Measurements from ENCODE around the gene S1PR2.
"Not testable (repeated sequence)": the region's sequence is repeated elsewhere in the genome, so short reads cannot be mapped to it uniquely, and the experiment has no call there.

The S1PR2 gene

DNA sequence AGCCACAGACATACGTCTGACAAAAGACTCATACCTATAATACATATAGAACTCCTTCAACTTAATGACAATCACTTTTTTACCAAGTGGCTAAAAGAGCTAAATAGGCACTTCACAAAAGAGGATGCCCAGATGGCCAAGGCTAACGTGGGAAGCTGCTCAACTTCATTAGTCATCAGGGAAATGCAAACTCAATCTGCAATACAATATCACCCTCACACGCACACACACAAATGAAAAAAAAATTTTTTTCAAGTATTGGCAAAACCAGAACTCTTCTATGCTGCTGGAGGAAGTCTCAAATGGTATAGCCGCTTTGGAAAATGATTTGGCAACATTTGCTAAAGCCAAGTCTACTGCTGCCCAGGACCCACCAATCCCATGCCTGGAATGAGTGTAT is 21.8 kb downstream of the S1PR2 start:
- TF ChIP-seq POLR2AphosphoS5 (IDR thresholded peaks at IDR 0.05; ENCODE audit: low read depth, low read length): no peak
- no peak for TF ChIP-seq POU2F2 (IDR thresholded peaks at IDR 0.05; ENCODE audit: low read depth, low read length)
- TF ChIP-seq POLR2A (IDR thresholded peaks at IDR 0.05; ENCODE audit: low read depth, low read length): no peak
- no peak for TF ChIP-seq SPI1 (IDR thresholded peaks at IDR 0.05; ENCODE audit: low read depth, low read length)
- TF ChIP-seq PAX5 (IDR thresholded peaks at IDR 0.05; ENCODE audit: insufficient read depth, low read length, severe bottlenecking): no peak
- no peak for TF ChIP-seq TAF1 (IDR thresholded peaks at IDR 0.05; ENCODE audit: low read depth, low read length)
- FAIRE-seq (no peak), DNase-seq (ENCODE audit: insufficient read length, low spot score) (no peak)

DNA sequence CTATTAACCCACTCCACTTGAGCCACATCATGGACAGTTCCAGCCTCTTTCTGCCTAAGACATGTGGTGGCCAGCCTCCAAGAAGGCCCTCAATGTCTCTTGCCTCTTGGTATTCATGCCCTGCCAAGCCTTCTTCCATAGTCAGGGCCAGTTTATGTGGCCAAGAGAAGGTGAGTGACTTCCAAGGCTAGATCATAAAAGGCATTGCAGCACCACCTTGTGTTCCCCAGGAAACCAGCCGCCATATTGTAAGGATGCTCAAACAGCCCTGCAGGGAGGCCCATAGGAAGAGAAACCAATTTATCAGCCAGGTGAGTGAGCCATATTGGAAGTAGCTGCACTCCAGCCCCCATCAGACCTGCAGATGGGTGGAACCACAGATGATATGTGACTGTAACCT is 24.1 kb downstream of the S1PR2 start:
- DNase-seq (ENCODE audit: insufficient read length, low spot score) (no peak), FAIRE-seq (no peak)
- TF ChIP-seq SPI1 (IDR thresholded peaks at IDR 0.05; ENCODE audit: low read depth, low read length): no peak
- no peak for TF ChIP-seq POU2F2 (IDR thresholded peaks at IDR 0.05; ENCODE audit: low read depth, low read length)

DNA sequence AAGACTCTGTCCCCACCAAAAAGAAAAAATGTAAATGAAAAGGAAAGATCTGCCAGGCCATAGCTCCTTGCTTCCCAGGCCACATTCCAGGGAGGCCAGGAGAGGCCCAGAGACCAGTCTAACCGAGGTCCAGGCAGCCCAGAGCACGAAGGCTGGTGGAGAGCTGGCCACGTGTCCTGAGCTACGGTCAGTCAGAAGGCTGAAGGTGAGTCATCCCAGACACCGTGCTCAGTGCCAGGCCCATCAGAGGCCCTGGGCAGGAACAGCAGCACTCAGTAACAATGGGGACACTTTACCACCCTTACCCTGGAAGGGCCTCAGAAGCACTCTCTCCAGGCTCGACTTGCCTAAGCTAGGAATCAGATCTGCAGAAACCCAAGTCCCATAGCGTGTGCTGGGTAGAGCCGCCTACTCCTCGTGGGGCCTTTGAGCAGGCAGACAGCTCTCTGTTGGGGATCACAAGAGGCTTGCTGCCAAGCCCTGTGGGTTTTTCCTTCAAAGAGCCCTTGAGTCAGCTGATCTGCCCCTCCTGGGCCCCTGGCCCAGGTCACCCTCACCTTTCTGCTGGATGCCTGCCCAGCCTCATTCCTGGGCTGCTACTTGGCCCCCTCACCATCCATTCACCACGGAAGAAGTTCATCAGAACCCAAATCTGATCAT is 24.8 kb downstream of the S1PR2 start:
- no peak for FAIRE-seq
- no peak for TF ChIP-seq SPI1 (IDR thresholded peaks at IDR 0.05; ENCODE audit: low read depth, low read length)
- TF ChIP-seq POU2F2 (IDR thresholded peaks at IDR 0.05; ENCODE audit: low read depth, low read length): no peak
- TF ChIP-seq POLR2A (IDR thresholded peaks at IDR 0.05; ENCODE audit: low read depth, low read length): no peak
- TF ChIP-seq TAF1 (IDR thresholded peaks at IDR 0.05; ENCODE audit: low read depth, low read length): no peak
- no peak for TF ChIP-seq POLR2AphosphoS5 (IDR thresholded peaks at IDR 0.05; ENCODE audit: low read depth, low read length)
- no peak for DNase-seq (ENCODE audit: insufficient read length, low spot score)

DNA sequence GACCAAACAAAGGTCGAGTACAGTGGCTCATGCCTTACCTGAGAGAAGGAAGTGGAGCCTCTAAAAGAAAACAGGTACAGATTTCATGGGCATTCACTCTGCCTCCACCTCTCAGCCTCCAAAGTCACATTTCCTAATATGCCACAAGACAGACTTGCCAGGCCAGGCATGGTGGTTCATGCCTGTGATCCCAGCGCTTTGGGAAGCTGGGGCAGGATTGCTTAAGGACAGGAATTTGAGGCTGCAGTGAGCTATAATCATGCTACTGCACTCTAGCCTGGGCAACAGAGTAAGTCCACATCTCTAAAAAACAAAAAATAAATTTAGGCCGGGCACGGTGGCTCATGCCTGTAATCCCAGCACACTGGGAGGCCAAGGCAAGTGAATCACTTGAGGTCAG is 25.5 kb downstream of the S1PR2 start:
- no peak for DNase-seq (ENCODE audit: insufficient read length, low spot score)
- no peak for TF ChIP-seq PAX5 (IDR thresholded peaks at IDR 0.05; ENCODE audit: insufficient read depth, low read length, severe bottlenecking)
- no peak for TF ChIP-seq POLR2AphosphoS5 (IDR thresholded peaks at IDR 0.05; ENCODE audit: low read depth, low read length)
- no peak for TF ChIP-seq POLR2A (IDR thresholded peaks at IDR 0.05; ENCODE audit: low read depth, low read length)
- TF ChIP-seq TAF1 (IDR thresholded peaks at IDR 0.05; ENCODE audit: low read depth, low read length): no peak
- no peak for TF ChIP-seq SPI1 (IDR thresholded peaks at IDR 0.05; ENCODE audit: low read depth, low read length)
- TF ChIP-seq POU2F2 (IDR thresholded peaks at IDR 0.05; ENCODE audit: low read depth, low read length): no peak
- FAIRE-seq: no peak

DNA sequence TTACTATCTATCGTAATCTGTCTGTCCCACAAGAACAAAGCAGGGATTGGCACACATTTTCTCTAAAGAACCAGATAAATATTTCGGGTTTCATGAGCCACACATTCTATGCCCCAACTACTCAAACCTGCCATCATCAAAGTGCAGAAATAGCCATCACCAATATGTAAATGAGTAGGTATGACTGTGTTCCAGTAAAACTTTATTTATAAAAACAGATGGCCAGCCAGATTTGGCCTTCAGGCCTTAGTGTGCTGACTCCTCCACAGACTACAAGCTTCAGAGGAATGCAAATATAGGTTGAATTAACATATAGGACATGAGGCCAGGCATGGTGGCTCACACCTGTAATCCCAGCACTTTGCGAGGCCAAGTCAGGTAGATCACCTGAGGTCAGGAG is 27.4 kb downstream of the S1PR2 start:
- no peak for DNase-seq (ENCODE audit: insufficient read length, low spot score)
- TF ChIP-seq TAF1 (IDR thresholded peaks at IDR 0.05; ENCODE audit: low read depth, low read length) (no peak), POU2F2 (IDR thresholded peaks at IDR 0.05; ENCODE audit: low read depth, low read length) (no peak), PAX5 (IDR thresholded peaks at IDR 0.05; ENCODE audit: insufficient read depth, low read length, severe bottlenecking) (no peak), SPI1 (IDR thresholded peaks at IDR 0.05; ENCODE audit: low read depth, low read length) (no peak), POLR2A (IDR thresholded peaks at IDR 0.05; ENCODE audit: low read depth, low read length) (no peak), POLR2AphosphoS5 (IDR thresholded peaks at IDR 0.05; ENCODE audit: low read depth, low read length) (no peak)
- FAIRE-seq: no peak

DNA sequence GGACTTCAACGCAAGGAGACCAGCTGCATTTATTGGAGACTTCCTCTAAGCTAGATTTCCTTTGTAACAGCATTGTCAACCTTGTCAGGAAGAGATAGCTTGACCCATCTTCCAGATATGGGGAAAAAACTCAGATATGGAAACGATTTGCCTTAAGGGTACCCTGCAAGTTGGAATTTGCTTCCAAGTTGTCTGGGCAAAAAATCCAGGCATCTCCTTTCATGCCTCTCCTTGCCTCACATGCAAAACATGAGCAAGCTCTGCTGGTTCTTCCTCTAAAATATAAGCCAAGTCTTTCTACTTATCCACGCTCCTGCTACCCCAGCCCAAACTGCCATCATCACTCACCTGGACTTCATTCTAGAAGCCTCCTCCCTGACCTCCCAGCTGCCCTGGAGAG is 30.0 kb downstream of the S1PR2 start:
- FAIRE-seq (no peak), DNase-seq (ENCODE audit: insufficient read length, low spot score) (no peak)
- TF ChIP-seq PAX5 (IDR thresholded peaks at IDR 0.05; ENCODE audit: insufficient read depth, low read length, severe bottlenecking) (no peak), TAF1 (IDR thresholded peaks at IDR 0.05; ENCODE audit: low read depth, low read length) (no peak), SPI1 (IDR thresholded peaks at IDR 0.05; ENCODE audit: low read depth, low read length) (no peak), POU2F2 (IDR thresholded peaks at IDR 0.05; ENCODE audit: low read depth, low read length) (no peak)

DNA sequence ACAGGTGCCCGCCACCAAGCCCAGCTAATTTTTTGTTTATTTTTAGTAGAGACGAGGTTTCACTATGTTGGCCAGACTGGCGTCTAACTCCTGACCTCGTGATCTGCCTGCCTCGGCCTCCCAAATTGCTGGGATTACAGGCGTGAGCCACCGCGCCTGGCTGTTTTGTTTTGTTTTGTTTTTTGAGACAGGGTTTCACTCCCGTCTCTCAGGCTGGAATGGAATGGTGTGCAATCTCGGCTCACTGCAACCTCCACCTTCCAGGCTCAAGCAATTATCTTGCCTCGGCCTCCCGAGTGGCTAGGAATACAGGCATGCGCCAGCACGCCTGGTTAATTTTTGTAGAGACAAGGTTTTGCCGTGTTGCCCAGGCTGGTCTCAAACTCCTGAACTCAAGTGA is 31.0 kb downstream of the S1PR2 start:
- not testable (repeated sequence) for DNase-seq (ENCODE audit: insufficient read length, low spot score); FAIRE-seq

DNA sequence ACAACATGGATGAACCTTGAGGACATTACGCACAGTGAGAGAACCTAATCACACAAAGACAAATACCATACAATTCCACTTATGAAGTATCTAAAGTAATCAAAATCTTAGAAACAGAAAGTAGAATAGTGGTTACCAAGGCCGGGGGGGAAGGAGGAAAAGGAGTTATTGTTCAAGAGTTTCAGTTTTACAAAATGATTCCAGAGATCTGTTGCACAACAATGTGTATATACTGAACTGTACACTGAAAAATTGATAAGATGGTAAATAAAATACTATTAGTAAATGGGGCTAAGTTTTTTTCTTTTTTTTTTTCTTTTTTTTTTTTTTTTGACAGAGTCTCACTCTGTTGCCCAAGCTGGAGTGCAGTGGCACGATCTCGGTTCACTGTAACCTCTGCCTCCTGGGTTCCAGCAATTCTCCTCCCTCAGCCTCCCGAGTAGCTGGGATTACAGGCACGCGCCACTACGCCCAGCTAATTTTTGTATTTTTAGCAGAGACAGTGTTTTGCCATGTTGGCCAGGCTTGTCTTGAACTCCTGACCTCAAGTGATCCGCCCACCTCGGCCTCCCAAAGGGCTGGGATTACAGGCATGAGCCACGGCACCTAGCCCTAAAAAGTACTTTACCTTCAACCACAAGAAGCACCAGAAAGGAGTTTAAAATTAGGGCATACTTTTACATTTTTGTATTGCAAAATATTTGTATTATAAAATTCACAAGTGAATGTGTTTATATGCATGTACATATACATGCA is 32.1 kb downstream of the S1PR2 start:
- not testable (repeated sequence) for DNase-seq (ENCODE audit: insufficient read length, low spot score)

DNA sequence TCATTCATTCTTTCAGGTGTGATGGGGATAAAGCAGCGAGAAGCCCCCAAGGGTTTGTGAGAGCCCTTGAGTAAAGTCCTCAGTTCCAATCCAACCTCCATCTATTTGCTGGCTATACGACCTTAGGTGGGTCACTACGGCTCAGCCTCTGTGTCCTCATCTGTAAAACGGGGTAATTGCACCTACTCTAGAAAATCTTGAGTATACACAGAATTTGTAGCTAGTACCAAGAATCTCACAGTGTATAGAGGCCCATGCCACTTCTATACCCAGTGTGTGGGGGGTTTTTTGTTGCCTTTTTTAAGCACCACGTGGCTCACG is 36.0 kb downstream of the S1PR2 start:
- no peak for TF ChIP-seq POU2F2 (IDR thresholded peaks at IDR 0.05; ENCODE audit: low read depth, low read length)
- no peak for TF ChIP-seq POLR2A (IDR thresholded peaks at IDR 0.05; ENCODE audit: low read depth, low read length)
- TF ChIP-seq POLR2AphosphoS5 (IDR thresholded peaks at IDR 0.05; ENCODE audit: low read depth, low read length): no peak
- no peak for TF ChIP-seq TAF1 (IDR thresholded peaks at IDR 0.05; ENCODE audit: low read depth, low read length)
- FAIRE-seq (no peak), DNase-seq (ENCODE audit: insufficient read length, low spot score) (no peak)

More for the DNA sequence above, 32.1 kb downstream of the S1PR2 start:
- FAIRE-seq: not testable (repeated sequence)

DNA sequence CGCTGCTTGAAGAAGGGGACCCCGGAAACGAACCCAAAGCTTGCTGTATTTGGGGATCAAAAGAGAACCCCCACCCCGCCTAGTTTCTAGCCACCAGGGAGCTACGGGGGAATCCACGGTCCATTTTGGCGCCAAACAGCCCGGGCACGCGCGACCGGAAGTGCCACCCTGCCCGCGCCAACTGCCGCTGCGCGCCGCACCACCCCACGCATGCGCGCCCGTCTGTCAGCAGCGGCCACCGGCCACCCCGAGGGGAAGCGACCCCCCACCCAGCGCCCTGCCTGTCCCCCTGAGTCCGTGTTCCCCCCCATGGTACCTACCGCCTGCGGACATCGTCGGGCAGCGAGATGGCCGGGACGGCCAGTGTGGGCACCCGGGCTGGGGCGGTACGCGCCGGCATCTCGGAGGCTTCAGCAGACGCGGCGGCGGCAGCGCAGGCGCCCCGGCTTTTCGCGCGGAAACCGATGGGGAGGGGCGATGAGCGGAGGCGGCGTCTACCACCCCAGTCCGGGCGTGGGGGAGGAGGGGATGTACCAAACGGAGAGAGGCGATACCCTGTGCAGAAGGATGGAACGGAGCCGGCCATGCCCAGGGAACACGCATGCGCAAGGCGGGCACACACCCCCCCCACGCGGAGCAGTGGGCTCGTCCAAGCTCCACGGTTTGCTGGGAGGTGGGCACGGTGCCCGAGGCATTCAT is 36.5 kb downstream of the S1PR2 start, which contains the start of gene DNMT1:
DNMT1 (minus strand) TSS at position 454 of the 699 bp plus-strand sequence; CDS start at position 400, 54 bp downstream.
- DNase-seq (ENCODE audit: insufficient read length, low spot score) (peak; percentile 97), FAIRE-seq (peak; percentile 99)
- no peak for TF ChIP-seq SPI1 (IDR thresholded peaks at IDR 0.05; ENCODE audit: low read depth, low read length)
- peak; percentile 10 for TF ChIP-seq PAX5 (IDR thresholded peaks at IDR 0.05; ENCODE audit: insufficient read depth, low read length, severe bottlenecking)
- 0 out of 2 replicates have a peak, but pooled peaks have one; percentile 34 for TF ChIP-seq TAF1 (IDR thresholded peaks at IDR 0.05; ENCODE audit: low read depth, low read length)
- 0 out of 2 replicates have a peak, but pooled peaks have one; percentile 6 for TF ChIP-seq POU2F2 (IDR thresholded peaks at IDR 0.05; ENCODE audit: low read depth, low read length)
- peak; percentile 85 for TF ChIP-seq POLR2A (IDR thresholded peaks at IDR 0.05; ENCODE audit: low read depth, low read length)
- TF ChIP-seq POLR2AphosphoS5 (IDR thresholded peaks at IDR 0.05; ENCODE audit: low read depth, low read length): peak; percentile 86
